GM18870 (cell line): Measurements from ENCODE around the gene TFF1.

Source experiments
- ATAC-seq: cut with Tn5 transposase; IDR thresholded peaks from one replicate; pipeline ENCODE4 v1.9.1; 2021; ENCODE audit warnings: moderate library complexity; ENCODE audit not compliant: unreplicated experiment

TFF1 gene

GRCh38 chr21:42383331-42383730, 17.0 kb upstream of the TFF1 start:
- no peak for ATAC-seq

GRCh38 chr21:42382915-42383314, 16.6 kb upstream of the TFF1 start:
- no peak for ATAC-seq

- no peak for ATAC-seq
Observed at GRCh38 chr21:42381347-42381984, 15.1 kb upstream of the TFF1 start.

GRCh38 chr21:42379426-42380215, 13.3 kb upstream of the TFF1 start:
- ATAC-seq, result no peak

- no peak for ATAC-seq
Observed at GRCh38 chr21:42378418-42378817, 12.1 kb upstream of the TFF1 start.

- no peak for ATAC-seq
Observed at GRCh38 chr21:42377951-42378340, 11.6 kb upstream of the TFF1 start.

GRCh38 chr21:42377211-42377950, 11.0 kb upstream of the TFF1 start:
- ATAC-seq, result no peak

GRCh38 chr21:42376338-42376982, 10.1 kb upstream of the TFF1 start:
- ATAC-seq, result no peak

GRCh38 chr21:42375966-42376337, 9.6 kb upstream of the TFF1 start:
- ATAC-seq, result no peak

GRCh38 chr21:42375506-42375905, 9.2 kb upstream of the TFF1 start:
- no peak for ATAC-seq

GRCh38 chr21:42374864-42375499, 8.6 kb upstream of the TFF1 start:
- no peak for ATAC-seq

- no peak for ATAC-seq
Observed at GRCh38 chr21:42374457-42374856, 8.1 kb upstream of the TFF1 start.

- ATAC-seq, result no peak
Observed at GRCh38 chr21:42373908-42374455, 7.6 kb upstream of the TFF1 start.

GRCh38 chr21:42373196-42373907, 7.0 kb upstream of the TFF1 start:
- no peak for ATAC-seq

- no peak for ATAC-seq
Observed at GRCh38 chr21:42370894-42371654, 4.7 kb upstream of the TFF1 start.

GRCh38 chr21:42369821-42370220, 3.5 kb upstream of the TFF1 start:
- ATAC-seq, result no peak

GRCh38 chr21:42367367-42368165, 1.2 kb upstream of the TFF1 start:
- no peak for ATAC-seq

GRCh38 chr21:42365770-42366169, 565 bp downstream of the TFF1 start:
- no peak for ATAC-seq
